H9 (cell line): ENCODE data around the gene THSD4. TPM values are rescaled to one million over a fixed set of nuclear protein-coding genes. Genes with fewer than 3 reads are reported as not detected.
A peak's percentile ranks its signal among the peaks of the same experiment; 100 is the strongest.

Source experiments
- DNase-seq: peaks from one replicate; pipeline ENCODE4 v3.0.0-alpha.2; 2017
- H2AFZ ChIP-seq: one replicate; pipeline ENCODE4 v1.6.1; 2013; ENCODE audit warnings: mild to moderate bottlenecking, low read length, control low read depth, moderate library complexity
- H2AK5ac ChIP-seq: 2 replicates; pipeline ENCODE4 v1.6.1; 2013; ENCODE audit warnings: low read length, control low read depth, mixed read lengths; ENCODE audit not compliant: insufficient read length
- H2BK120ac ChIP-seq: one replicate; pipeline ENCODE4 v1.6.1; 2013; ENCODE audit warnings: low read depth, mild to moderate bottlenecking, low read length, control low read depth, inconsistent platforms; ENCODE audit not compliant: poor library complexity, severe bottlenecking
- H2BK12ac ChIP-seq: 2 replicates; pipeline ENCODE4 v1.6.1; 2013; ENCODE audit warnings: low read length, control low read depth, mixed read lengths, low read depth; ENCODE audit not compliant: insufficient read length
- H2BK15ac ChIP-seq: 2 replicates; pipeline ENCODE4 v1.6.1; 2013; ENCODE audit warnings: low read depth, low read length, control low read depth
- H2BK20ac ChIP-seq: one replicate; pipeline ENCODE4 v1.6.1; 2013; ENCODE audit warnings: low read depth, mild to moderate bottlenecking, low read length, control low read depth, inconsistent platforms; ENCODE audit not compliant: poor library complexity, severe bottlenecking
- H2BK5ac ChIP-seq: 2 replicates; pipeline ENCODE4 v1.6.1; 2013; ENCODE audit warnings: low read length, control low read depth, mixed read lengths; ENCODE audit not compliant: insufficient read length
- H3K14ac ChIP-seq: 2 replicates; pipeline ENCODE4 v1.6.1; 2013; ENCODE audit warnings: low read length, control low read depth; ENCODE audit not compliant: insufficient read depth
- H3K18ac ChIP-seq: 2 replicates; pipeline ENCODE4 v1.6.1; 2013; ENCODE audit warnings: low read depth, mild to moderate bottlenecking, mixed read lengths, low read length, control low read depth; ENCODE audit not compliant: insufficient read length
- H3K23ac ChIP-seq: 2 replicates; pipeline ENCODE4 v1.6.1; 2013; ENCODE audit warnings: low read length, control low read depth, mixed read lengths, low read depth; ENCODE audit not compliant: insufficient read length
- H3K23me2 ChIP-seq: 2 replicates; pipeline ENCODE4 v1.6.1; 2013; ENCODE audit warnings: low read depth, mild to moderate bottlenecking, mixed read lengths, low read length, control low read depth; ENCODE audit not compliant: insufficient read length, poor library complexity, severe bottlenecking
- H3K27ac ChIP-seq: 2 replicates; pipeline ENCODE4 v1.5.1; 2013; ENCODE audit warnings: low read length, control low read depth, mixed read lengths, low read depth; ENCODE audit not compliant: insufficient read length
- H3K27me3 ChIP-seq: 2 replicates; pipeline ENCODE4 v1.6.1; 2013; ENCODE audit warnings: low read length, control low read depth, inconsistent platforms; ENCODE audit not compliant: insufficient read depth
- H3K4ac ChIP-seq: 2 replicates; pipeline ENCODE4 v1.6.1; 2013; ENCODE audit warnings: low read depth, mild to moderate bottlenecking, control low read depth, inconsistent platforms, low read length, moderate library complexity
- H3K4me1 ChIP-seq: 2 replicates; pipeline ENCODE4 v1.6.1; 2013; ENCODE audit warnings: low read length, control low read depth, inconsistent platforms; ENCODE audit not compliant: insufficient read depth
- H3K4me2 ChIP-seq: 2 replicates; pipeline ENCODE4 v1.6.1; 2013; ENCODE audit warnings: low read length, control low read depth, mixed read lengths; ENCODE audit not compliant: insufficient read length, insufficient read depth
- H3K56ac ChIP-seq: 2 replicates; pipeline ENCODE4 v1.6.1; 2013; ENCODE audit warnings: low read depth, mild to moderate bottlenecking, mixed read lengths, low read length, control low read depth; ENCODE audit not compliant: insufficient read length
- H3K79me1 ChIP-seq: 2 replicates; pipeline ENCODE4 v1.6.1; 2013; ENCODE audit warnings: low read depth, mild to moderate bottlenecking, moderate library complexity, low read length, control low read depth, inconsistent platforms; ENCODE audit not compliant: insufficient read depth, poor library complexity, severe bottlenecking
- H3K79me2 ChIP-seq: 2 replicates; pipeline ENCODE4 v1.6.1; 2013; ENCODE audit warnings: low read length, control low read depth, inconsistent platforms; ENCODE audit not compliant: insufficient read depth
- H3K9ac ChIP-seq: 2 replicates; pipeline ENCODE4 v1.6.1; 2013; ENCODE audit warnings: low read length, control low read depth, mixed read lengths; ENCODE audit not compliant: insufficient read length; ENCODE audit errors: extremely low read depth
- H3K9me3 ChIP-seq: one replicate; pipeline ENCODE4 v1.6.1; 2013; ENCODE audit warnings: low read depth, low read length, inconsistent platforms; ENCODE audit not compliant: control insufficient read depth
- H3T11ph ChIP-seq: one replicate; pipeline ENCODE4 v1.6.1; 2013; ENCODE audit warnings: mild to moderate bottlenecking, low read length, control low read depth, inconsistent platforms
- H4K20me1 ChIP-seq: one replicate; pipeline ENCODE4 v1.6.1; 2013; ENCODE audit not compliant: control insufficient read depth, insufficient read length, insufficient read depth
- H4K5ac ChIP-seq: 2 replicates; pipeline ENCODE4 v1.6.1; 2013; ENCODE audit warnings: low read depth, mild to moderate bottlenecking, mixed read lengths, low read length, control low read depth; ENCODE audit not compliant: insufficient read length
- H4K8ac ChIP-seq: replicated peaks from 2 replicates; pipeline ENCODE4 v1.6.1; 2013; ENCODE audit warnings: low read length, control low read depth, mixed read lengths, low read depth; ENCODE audit not compliant: insufficient read length
- H4K91ac ChIP-seq: 2 replicates; pipeline ENCODE4 v1.6.1; 2013; ENCODE audit warnings: low read depth, mild to moderate bottlenecking, moderate library complexity, mixed read lengths, low read length, control low read depth; ENCODE audit not compliant: insufficient read length
- H3K27ac Mint-ChIP-seq, 3 experiments: 2 replicates in 2 of 3; 3 replicates in 1 of 3; pipeline ENCODE4 v1.8.0; 2020 to 2021; ENCODE audit warnings: mixed read lengths in 3 of 3, mild to moderate bottlenecking in 1 of 3, moderate library complexity in 1 of 3
- H3K27me3 Mint-ChIP-seq: 2 replicates; pipeline ENCODE4 v1.8.0; 2021; ENCODE audit warnings: low read depth, mild to moderate bottlenecking, moderate library complexity, mixed read lengths
- H3K36me3 Mint-ChIP-seq, 3 experiments: 2 replicates in 2 of 3; 3 replicates in 1 of 3; pipeline ENCODE4 v1.8.0; 2020 to 2021; ENCODE audit warnings: low read depth in 3 of 3, mixed read lengths in 3 of 3; ENCODE audit not compliant: insufficient read depth in 1 of 3
- H3K4me1 Mint-ChIP-seq, 2 experiments: 2 replicates each; pipeline ENCODE4 v1.8.0; 2020; ENCODE audit warnings: mixed read lengths in 2 of 2
- H3K4me3 Mint-ChIP-seq, 2 experiments: 2 replicates in 1 of 2; 3 replicates in 1 of 2; pipeline ENCODE4 v1.8.0; 2020 to 2021; ENCODE audit warnings: mild to moderate bottlenecking in 2 of 2, mixed read lengths in 2 of 2, moderate library complexity in 1 of 2
- H3K9me3 Mint-ChIP-seq, 2 experiments: 2 replicates in 1 of 2; 3 replicates in 1 of 2; pipeline ENCODE4 v1.8.0; 2020; ENCODE audit warnings: mild to moderate bottlenecking in 2 of 2, mixed read lengths in 2 of 2, moderate library complexity in 1 of 2
- CTCF ChIP-seq: fragments of 200-600 bp; sonication (generic); conservative IDR thresholded peaks from 3 replicates; pipeline ENCODE4 v1.8.0; 2021; ENCODE audit warnings: antibody characterized with exemption, mild to moderate bottlenecking
- WGBS: extraction: QIAGEN DNeasy Blood & Tissue Kit; methylation state at CpG from one replicate; pipeline ENCODE4 v1.1.7; 2013; ENCODE audit warnings: missing lambda C conversion rate, low lambda C conversion rate, mixed read lengths; ENCODE audit not compliant: insufficient read length; ENCODE audit errors: extremely low coverage; 5-methylcytosine and 5-hydroxymethylcytosine counted together
- total RNA-seq: library from RNA; stranded (reverse); gene quantifications from 2 replicates; pipeline ENCODE4 v1.2.1, GENCODE V29; 2021

The THSD4 gene
- total RNA-seq, 1 experiment from 2014 or later: 5.5 TPM

GRCh38 chr15:71635735-71636134 lies 520.5 kb downstream of the THSD4 start:
- Histone ChIP-seq H3K27ac (no peak overlapping the region), H2BK12ac (no peak overlapping the region), H3K18ac (no peak overlapping the region), H3K23ac (no peak overlapping the region), H2BK5ac (no peak overlapping the region), H3K79me2 (no peaks in the 10 kb centered on the region), H3K27me3 (no peaks in the 10 kb centered on the region), H3K23me2 (no peaks in the 10 kb centered on the region), H3K4ac (no peak overlapping the region), H3K79me1 (no peaks in the 10 kb centered on the region), H2AK5ac (no peak overlapping the region), H2BK20ac (peak overlapping the region; percentile 27), H4K20me1 (no peaks in the 10 kb centered on the region), H2BK15ac (no peak overlapping the region), H3K56ac (no peak overlapping the region), H4K5ac (no peak overlapping the region), H2AFZ (no peak overlapping the region), H4K91ac (no peak overlapping the region), H3T11ph (no peak overlapping the region), H2BK120ac (no peak overlapping the region), H3K4me2 (no peak overlapping the region), H3K14ac (no peak overlapping the region), H3K4me1 (peaks cover 9% of the 10 kb centered on the region), H3K9me3 (no peaks in the 10 kb centered on the region), H4K8ac (no peak overlapping the region), H3K9ac (no peak overlapping the region)
- no peak for TF ChIP-seq CTCF
- no peaks in the 10 kb centered on the region; a peak in 3 of 7 replicates for H3K36me3 Mint-ChIP-seq
- no peak overlapping the region for H3K4me3 Mint-ChIP-seq
- H3K4me1 Mint-ChIP-seq: peaks cover 24% of the 10 kb centered on the region in 2 experiments
- no peaks in the 10 kb centered on the region; the same call in 1 of the 2 replicates for H3K27me3 Mint-ChIP-seq
- no peak overlapping the region for H3K27ac Mint-ChIP-seq
- DNase-seq: no peak
- no peaks in the 10 kb centered on the region for H3K9me3 Mint-ChIP-seq
- WGBS: no CpG with 5 or more reads among the region's 2 CpGs
